Sigmoid colon (tissue), 3 donors: Measurements from ENCODE around the gene CDSN.

Experiments
- POLR2A ChIP-seq, 2 donors: fragments of 450-650 bp; IDR thresholded peaks; one replicate each; pipeline ENCODE4 v1.6.1; 2016; ENCODE audit warnings: antibody characterized with exemption in 2 of 2, mild to moderate bottlenecking in 2 of 2, moderate library complexity in 2 of 2
- TF ChIP-seq, protein P1 (sequence below), 4 experiments: fragments of 450-650 bp in 3 of 4; fragments of 200-600 bp in 1 of 4; IDR thresholded peaks; one replicate each; pipeline ENCODE4 v1.5.1; 2016 to 2019; ENCODE audit warnings: antibody characterized with exemption in 4 of 4, mild to moderate bottlenecking in 3 of 4, moderate library complexity in 2 of 4

DNA sequence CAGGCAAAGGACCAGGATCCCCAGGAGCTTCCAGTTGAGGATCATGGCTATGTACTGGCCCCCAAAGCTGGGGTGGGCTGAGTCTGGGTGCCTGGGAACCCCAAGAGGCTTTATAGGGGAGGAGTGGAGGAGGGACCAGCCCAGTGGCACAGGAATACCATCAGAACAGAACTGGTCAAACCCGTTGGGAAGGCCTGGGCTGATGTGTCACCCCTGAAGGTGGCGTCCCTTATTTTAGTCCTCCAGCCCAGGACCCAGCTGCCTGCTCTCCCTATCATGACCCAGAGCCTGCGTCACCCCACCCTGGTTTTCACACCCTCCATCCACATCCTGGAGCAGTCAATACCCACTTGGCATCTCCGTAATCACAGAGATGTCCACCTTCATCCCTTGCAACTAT, 18.7 kb upstream of the CDSN start, which contains the start of gene PSORS1C2:
- TF ChIP-seq POLR2A (IDR thresholded peaks at IDR 0.05) = no peak
- TF ChIP-seq, protein P1, sequence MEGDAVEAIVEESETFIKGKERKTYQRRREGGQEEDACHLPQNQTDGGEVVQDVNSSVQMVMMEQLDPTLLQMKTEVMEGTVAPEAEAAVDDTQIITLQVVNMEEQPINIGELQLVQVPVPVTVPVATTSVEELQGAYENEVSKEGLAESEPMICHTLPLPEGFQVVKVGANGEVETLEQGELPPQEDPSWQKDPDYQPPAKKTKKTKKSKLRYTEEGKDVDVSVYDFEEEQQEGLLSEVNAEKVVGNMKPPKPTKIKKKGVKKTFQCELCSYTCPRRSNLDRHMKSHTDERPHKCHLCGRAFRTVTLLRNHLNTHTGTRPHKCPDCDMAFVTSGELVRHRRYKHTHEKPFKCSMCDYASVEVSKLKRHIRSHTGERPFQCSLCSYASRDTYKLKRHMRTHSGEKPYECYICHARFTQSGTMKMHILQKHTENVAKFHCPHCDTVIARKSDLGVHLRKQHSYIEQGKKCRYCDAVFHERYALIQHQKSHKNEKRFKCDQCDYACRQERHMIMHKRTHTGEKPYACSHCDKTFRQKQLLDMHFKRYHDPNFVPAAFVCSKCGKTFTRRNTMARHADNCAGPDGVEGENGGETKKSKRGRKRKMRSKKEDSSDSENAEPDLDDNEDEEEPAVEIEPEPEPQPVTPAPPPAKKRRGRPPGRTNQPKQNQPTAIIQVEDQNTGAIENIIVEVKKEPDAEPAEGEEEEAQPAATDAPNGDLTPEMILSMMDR (IDR thresholded peaks at IDR 0.05) = no peak
